ENCODE data around the gene CERT1.
"Not testable (repeated sequence)": the region's sequence is repeated elsewhere in the genome, so short reads cannot be mapped to it uniquely, and the experiment has no call there.

Gene CERT1

GRCh38 chr5:75560655-75561054 is 49.2 kb upstream of the CERT1 start:
- TF ChIP-seq ZNF280D (tag by site-specific recombination; IDR thresholded peaks at IDR 0.05) (0 out of 2 replicates have a peak, but pooled peaks have one; percentile 19), ZNF146 (tag by site-specific recombination; IDR thresholded peaks at IDR 0.05) (peak; percentile 86; the same call in 1 of the 2 replicates)
- H3K4me1 ChIP-seq (ENCODE audit: control insufficient read depth, insufficient read depth, low read length); H3K4me3 ChIP-seq (ENCODE audit: low read depth, low read length); H3K27ac ChIP-seq (ENCODE audit: extremely low read depth, low read depth, low read length); H3K36me3 ChIP-seq (ENCODE audit: control insufficient read depth in 2 of 2, insufficient read depth in 1 of 2, low read length in 2 of 2); POLR2A ChIA-PET; H3K9me3 ChIP-seq (ENCODE audit: control insufficient read depth, insufficient read depth, low read depth, low read length): not testable (repeated sequence)
- CTCF ChIA-PET: interaction anchor here (1.1 kb wide), 1 partner anchor 9 kb away, joined by 3 read pairs; no protein-coding TSS in a partner anchor

DNA sequence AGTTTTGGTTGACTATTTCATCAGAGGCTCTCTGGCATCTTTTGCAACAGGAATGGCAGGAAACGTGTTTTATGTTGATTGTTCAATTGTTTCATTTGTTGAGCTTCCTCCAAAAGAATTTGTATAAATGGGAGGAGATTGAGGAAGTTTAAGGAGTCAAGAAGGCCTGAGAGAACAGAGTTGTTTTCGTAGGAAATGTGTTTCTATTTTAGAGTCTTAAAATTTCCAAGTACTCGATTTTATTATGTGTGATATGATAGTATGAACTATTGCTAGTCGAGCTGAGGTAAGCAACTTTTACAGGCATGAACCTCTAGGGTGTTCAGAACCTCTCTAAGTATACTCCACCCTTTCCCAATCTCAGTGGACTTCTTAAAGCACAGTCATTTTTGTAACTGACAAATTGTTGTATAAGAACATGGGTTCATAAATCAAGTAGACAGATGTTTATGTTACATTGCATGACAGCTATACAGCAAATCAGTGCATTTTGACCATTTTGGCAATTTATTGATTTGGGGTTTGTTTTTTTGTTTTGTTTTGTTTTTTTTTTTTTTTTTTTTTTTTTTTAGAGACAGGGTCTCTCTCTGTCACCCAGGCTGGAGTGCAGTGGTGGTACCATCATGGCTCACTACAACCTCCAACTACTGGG is 47.7 kb upstream of the CERT1 start:
- TF ChIP-seq KLF8 (tag by site-specific recombination; IDR thresholded peaks at IDR 0.05) (no peak), ZNF280D (tag by site-specific recombination; IDR thresholded peaks at IDR 0.05) (no peak), ZNF837 (tag by site-specific recombination; IDR thresholded peaks at IDR 0.05) (no peak), ZNF518A (tag by site-specific recombination; conservative IDR thresholded peaks at IDR 0.05; ENCODE audit: low read depth) (no peak), ZNF473 (tag by site-specific recombination; IDR thresholded peaks at IDR 0.05) (no peak), ZNF37A (tag by site-specific recombination; IDR thresholded peaks at IDR 0.05) (no peak), ZNF146 (tag by site-specific recombination; IDR thresholded peaks at IDR 0.05) (no peak), GFI1B (tag by site-specific recombination; IDR thresholded peaks at IDR 0.05) (no peak), ZNF521 (tag by site-specific recombination; IDR thresholded peaks at IDR 0.05) (no peak), ZNF549 (tag by site-specific recombination; IDR thresholded peaks at IDR 0.05) (no peak), ZNF362 (tag by site-specific recombination; IDR thresholded peaks at IDR 0.05) (no peak), ZNF302 (tag by site-specific recombination; IDR thresholded peaks at IDR 0.05; ENCODE audit: low read depth) (no peak), ZNF366 (tag by site-specific recombination; conservative IDR thresholded peaks at IDR 0.05) (no peak), ZNF202 (tag by site-specific recombination; IDR thresholded peaks at IDR 0.05; ENCODE audit: borderline replicate concordance) (no peak), BCL6B (tag by site-specific recombination; IDR thresholded peaks at IDR 0.05) (no peak), ZNF23 (tag by site-specific recombination; IDR thresholded peaks at IDR 0.05; ENCODE audit: borderline replicate concordance) (no peak), HOXC10 (CRISPR knock-in tag; IDR thresholded peaks at IDR 0.05) (no peak), ZNF10 (tag by site-specific recombination; IDR thresholded peaks at IDR 0.05) (no peak)
- Histone ChIP-seq H3K27ac (ENCODE audit: extremely low read depth, low read depth, low read length) (no peak overlapping the region), H3K9me3 (ENCODE audit: control insufficient read depth, insufficient read depth, low read depth, low read length) (no peaks in the 10 kb centered on the region), H3K36me3 (ENCODE audit: control insufficient read depth in 2 of 2, insufficient read depth in 1 of 2, low read length in 2 of 2) (peaks cover 7 to 18% of the 10 kb centered on the region in 2 experiments; a peak in 2 of 3 replicates), H3K4me1 (ENCODE audit: control insufficient read depth, insufficient read depth, low read length) (no peaks in the 10 kb centered on the region), H3K4me3 (ENCODE audit: low read depth, low read length) (no peak overlapping the region)
- ChIA-PET CTCF (no interaction called here), POLR2A (no interaction called here)

Measured in HEK293 (cell line).